NCI-H345 treated with DMSO at 0.1 percent for 48 hours (cell line): ENCODE data around the gene CWC22.
"Not testable (repeated sequence)": the region's sequence is repeated elsewhere in the genome, so short reads cannot be mapped to it uniquely, and the experiment has no call there.

ENCODE experiments used
- DNase-seq: peaks from one replicate; lab custom pipeline; 2025; ENCODE audit not compliant: unreplicated experiment; lab: John Stamatoyannopoulos, UW

The CWC22 gene

GRCh38 chr2:179952658-179953057 lies 54.4 kb downstream of the CWC22 start:
- DNase-seq, result no peak

GRCh38 chr2:179951680-179952079 lies 55.4 kb downstream of the CWC22 start:
- no peak for DNase-seq

- no peak for DNase-seq
Measured at GRCh38 chr2:179950391-179950790, 56.7 kb downstream of the CWC22 start.

GRCh38 chr2:179949438-179949837 lies 57.7 kb downstream of the CWC22 start:
- DNase-seq, result no peak

- DNase-seq, result no peak
Measured at GRCh38 chr2:179948058-179948457, 59.0 kb downstream of the CWC22 start.

- no peak for DNase-seq
Measured at GRCh38 chr2:179946810-179947615, 60.1 kb downstream of the CWC22 start.

- no peak for DNase-seq
Measured at GRCh38 chr2:179946346-179946745, 60.8 kb downstream of the CWC22 start.

GRCh38 chr2:179939259-179939658 lies 67.8 kb downstream of the CWC22 start:
- DNase-seq, result no peak

- no peak for DNase-seq
Measured at GRCh38 chr2:179938026-179938425, 69.1 kb downstream of the CWC22 start.

- no peak for DNase-seq
Measured at GRCh38 chr2:179936654-179937053, 70.4 kb downstream of the CWC22 start.

GRCh38 chr2:179936141-179936540 lies 71.0 kb downstream of the CWC22 start:
- no peak for DNase-seq

- DNase-seq, result no peak
Measured at GRCh38 chr2:179932786-179933185, 74.3 kb downstream of the CWC22 start.

GRCh38 chr2:179931502-179931901 lies 75.6 kb downstream of the CWC22 start:
- no peak for DNase-seq

GRCh38 chr2:179929997-179930396 lies 77.1 kb downstream of the CWC22 start:
- DNase-seq, result not testable (repeated sequence)

- DNase-seq, result no peak
Measured at GRCh38 chr2:179927041-179927440, 80.1 kb downstream of the CWC22 start.

- no peak for DNase-seq
Measured at GRCh38 chr2:179925713-179926112, 81.4 kb downstream of the CWC22 start.

GRCh38 chr2:179917272-179917671 lies 89.8 kb downstream of the CWC22 start:
- DNase-seq, result no peak

GRCh38 chr2:179915395-179915992 lies 91.6 kb downstream of the CWC22 start:
- DNase-seq, result no peak

GRCh38 chr2:179913809-179914208 lies 93.3 kb downstream of the CWC22 start:
- DNase-seq, result no peak

GRCh38 chr2:179911569-179911968 lies 95.5 kb downstream of the CWC22 start:
- no peak for DNase-seq

GRCh38 chr2:179910735-179911113 lies 96.4 kb downstream of the CWC22 start:
- DNase-seq, result no peak

- DNase-seq, result no peak
Measured at GRCh38 chr2:179909845-179910734, 97.0 kb downstream of the CWC22 start.
